ENCODE data around the gene GTPBP1.

The GTPBP1 gene

DNA sequence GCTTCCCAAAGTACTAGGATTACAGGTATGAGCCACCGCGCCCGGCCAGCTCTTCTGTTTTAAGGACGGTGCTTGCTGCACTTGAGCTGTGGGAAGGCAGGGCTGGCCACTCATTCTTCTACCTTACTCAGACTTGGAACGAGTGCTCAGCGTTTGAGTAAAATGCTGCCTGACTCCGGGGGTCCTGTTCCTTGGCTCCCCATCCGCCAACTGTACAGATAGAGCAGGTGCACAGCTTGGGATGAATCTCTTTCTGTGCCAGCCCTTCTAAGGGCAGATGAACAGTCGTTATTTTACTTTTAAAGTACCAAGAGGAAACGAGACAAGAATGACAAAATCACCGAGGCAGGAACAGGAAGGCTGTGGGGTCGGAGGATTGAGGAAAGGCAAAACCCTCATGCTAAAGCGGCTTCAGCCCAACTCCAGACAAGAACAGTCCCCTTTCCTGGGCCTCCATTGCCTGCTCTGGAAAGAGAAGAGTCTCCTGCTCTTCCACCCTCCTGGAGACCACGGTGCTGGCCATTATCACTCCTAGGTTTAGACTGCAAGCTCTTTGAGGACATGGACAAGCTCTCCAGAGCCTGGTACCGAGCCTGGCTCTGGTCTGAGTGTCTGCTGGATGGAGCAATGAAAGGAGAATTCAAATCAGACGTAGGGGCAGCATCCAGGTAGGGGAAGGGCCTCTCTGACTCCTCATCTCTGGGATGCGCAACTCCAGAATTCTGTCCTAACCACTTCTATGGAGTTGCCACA is 51.1 kb downstream of the GTPBP1 start:
- DNase-seq (ENCODE audit: low read depth, low spot score) = no peak

DNA sequence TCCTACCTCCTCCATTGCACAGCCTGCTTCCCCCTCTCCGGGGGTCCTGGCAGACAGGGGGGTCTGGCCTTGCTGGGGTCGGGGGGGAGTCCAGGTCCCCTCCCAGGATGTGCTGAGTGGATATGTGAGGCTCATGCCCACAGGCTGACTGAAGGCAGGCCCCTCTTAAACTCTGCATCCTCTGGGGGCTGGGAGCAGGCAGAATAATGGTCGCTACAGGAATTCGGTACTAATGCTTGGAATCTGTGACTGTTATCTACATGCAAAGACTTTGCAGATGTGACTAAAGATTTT is 51.7 kb downstream of the GTPBP1 start:
- DNase-seq (ENCODE audit: low read depth, low spot score) = no peak

DNA sequence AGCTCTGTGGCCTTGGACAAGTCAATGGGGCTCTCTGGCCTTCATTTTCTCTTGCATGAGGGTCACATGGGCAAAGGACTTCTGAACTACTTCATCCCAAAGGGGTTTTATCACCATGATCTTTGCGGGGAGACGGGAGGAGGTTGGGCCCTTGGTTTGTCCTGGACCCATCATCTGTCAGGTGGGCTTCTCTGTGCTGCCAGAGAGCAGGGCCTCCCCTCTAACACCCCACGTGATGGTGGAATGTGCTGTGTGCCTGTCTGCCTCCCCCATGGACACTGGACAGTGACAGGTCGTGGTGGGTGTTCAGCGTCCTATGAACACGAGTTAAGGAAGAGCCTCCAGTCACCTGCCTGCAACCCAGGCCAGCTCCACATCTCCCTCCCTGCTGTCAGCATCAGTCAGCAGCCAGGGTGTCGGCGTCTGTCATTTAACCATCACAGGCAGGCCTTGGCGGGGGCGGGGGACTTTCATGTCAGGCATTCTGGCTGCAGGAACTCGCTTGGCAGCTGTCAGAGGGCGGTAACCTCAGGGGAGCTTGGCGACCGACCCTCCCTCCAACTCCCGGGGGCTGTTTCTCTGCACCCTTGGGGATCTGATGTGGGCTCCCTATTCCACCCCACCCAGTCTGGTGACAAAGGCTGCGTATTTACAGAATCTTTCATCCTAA is 52.7 kb downstream of the GTPBP1 start:
- no peak for DNase-seq (ENCODE audit: low read depth, low spot score)

DNA sequence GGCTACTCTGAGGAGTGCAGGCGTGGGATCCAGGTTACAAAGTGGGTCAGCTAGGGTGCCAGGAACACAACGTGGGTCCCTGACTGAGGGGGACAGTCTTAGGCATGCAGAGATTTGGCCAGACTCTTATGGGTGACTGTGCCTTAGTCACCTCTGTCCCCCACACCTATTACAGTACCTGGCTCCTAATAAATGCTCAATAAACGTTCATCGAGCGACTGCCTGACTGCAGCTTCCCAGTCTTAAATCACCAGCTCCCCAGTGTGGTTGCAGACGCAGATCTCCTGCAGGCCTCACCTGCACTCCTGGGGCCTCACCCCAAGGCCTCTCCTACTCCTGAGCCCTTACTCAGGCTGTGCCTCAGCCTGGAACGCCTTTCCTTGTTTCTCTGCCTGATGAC is 53.3 kb downstream of the GTPBP1 start:
- no peak for DNase-seq (ENCODE audit: low read depth, low spot score)

DNA sequence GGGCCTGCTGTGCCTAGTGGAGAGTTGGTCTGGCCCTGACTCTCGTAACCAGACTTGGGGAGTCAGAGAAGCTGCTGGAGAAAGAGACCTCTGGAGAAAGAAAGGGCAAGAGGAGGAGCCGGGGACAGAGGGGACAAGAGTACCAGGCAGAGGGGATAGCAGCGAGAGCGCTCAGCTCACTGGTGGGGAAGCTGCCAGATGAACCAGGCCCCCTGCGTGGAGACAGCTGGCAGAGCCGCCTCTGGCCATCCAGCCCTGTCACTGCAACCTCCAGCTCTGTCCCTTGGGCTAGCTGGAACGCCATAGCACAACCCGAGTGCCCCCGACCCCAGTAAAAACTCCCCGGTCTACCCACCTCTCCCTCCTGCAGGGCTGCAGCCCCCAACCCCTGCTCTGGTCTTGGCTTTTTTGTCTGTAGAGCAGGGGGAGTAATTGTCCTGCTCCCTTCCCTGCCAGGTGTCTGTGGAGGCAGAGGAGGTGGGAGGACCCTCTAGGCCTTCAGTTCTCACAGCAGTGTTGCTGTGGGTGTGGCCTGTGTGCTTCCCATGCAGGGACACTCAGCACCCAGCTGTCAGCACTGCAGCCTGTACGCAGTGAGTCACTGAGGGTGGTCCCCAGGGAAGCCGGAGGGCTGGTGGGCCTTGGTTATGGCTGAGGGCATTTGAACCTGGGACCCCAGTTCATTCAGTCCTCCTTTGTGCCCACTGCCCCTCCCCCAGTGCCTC is 54.9 kb downstream of the GTPBP1 start:
- DNase-seq (ENCODE audit: low read depth, low spot score) = no peak

DNA sequence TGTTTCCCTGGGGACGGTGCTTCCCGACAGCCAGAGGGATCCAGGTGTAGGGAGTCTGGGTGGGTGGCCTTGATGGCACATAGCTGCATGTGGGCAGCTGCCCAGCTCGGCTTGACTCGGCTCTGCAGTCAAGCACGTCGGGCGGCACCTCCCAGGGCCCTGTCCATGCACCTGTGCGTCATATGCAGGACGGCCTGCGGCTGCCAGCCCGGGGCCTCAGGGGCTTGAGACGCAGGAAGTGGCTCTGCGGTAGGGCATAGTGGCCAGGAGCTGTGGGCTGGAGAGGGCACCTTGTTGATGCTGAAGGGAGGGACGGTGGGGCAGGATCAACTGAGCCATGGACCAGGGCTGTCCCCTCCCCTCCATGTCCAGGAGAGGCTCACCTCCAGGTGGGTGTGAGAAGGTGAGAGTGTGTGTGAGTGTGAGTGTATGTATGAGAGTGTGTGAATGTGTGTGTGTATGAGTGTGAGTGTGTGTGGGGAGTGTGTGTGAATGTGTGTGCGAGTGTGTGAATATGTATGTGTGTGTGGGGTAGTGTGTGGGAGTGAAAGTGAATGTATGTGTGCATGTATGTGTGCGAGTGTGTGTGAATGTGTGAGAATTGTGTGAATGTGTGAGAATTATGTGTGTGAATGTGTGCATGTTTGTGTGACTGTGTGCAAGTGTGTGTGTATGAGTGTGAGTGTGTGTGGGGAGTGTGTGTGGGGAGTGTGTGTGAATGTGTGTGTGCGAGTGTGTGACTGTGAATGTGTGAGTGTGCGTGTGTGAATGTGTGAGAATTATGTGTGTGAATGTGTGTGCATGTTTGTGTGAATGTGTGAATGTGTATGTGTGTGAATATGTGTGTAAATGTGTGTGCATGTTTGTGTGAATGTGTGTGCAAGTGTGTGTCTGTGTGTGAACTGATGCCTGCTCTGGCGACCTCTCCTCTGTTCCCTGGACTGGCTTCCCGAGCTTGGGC is 55.7 kb downstream of the GTPBP1 start:
- DNase-seq (ENCODE audit: low read depth, low spot score) = no peak

DNA sequence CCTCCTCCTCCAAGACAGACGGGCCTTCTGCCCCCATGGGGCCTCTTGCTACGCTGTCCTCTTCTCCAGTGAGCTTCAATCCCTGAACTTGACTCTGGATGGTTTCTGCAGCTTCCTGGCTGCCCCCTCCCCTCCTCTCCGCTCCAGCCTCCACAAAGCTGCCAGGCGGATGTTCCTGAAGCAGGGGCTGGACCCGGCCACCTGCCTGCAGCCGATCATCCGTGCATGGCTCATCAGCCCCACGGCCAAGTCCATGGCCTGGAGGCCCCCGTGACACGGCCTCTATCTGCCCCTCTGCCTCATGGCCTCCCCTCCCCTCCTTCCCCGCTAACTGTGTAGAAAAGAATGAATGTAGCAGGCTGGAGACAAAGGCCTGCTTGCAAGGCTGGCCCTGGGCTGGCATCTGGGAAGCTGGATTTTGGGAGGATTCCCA is 56.8 kb downstream of the GTPBP1 start:
- no peak for DNase-seq (ENCODE audit: low read depth, low spot score)

DNA sequence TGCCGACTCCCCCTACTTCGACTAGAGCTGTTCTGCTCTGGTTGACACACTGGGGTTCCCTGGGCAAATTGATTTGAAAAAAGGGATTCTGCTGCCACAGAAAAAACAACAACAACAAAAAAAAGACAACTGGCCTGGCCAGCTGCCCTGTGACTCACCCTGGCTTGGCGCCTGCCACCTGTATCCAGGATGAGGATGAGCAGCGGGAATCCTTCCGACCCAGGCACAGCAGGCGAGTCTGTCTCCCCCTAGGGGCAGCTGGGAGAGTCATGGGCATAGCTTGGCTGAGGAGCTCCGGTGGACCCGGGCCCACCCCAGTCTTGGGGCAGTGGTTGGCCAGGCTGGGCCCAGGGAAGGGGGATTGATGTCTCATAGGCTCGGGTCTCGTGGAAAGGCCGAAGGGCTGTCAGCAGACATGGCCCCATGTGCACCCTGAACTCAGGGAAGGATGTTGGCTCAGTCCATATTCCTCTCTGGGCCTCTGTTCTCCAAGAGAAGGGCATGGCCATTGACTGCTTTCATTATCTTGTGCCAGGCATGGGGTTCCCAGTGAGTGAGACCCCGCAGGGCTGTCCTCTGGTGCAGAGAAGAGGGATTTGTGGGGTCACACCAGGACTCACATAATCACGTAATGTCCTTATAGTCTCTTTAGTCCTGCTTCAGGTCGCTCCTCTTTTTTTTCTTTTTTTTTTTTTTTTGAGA is 60.5 kb downstream of the GTPBP1 start:
- DNase-seq (ENCODE audit: low read depth, low spot score) = no peak

DNA sequence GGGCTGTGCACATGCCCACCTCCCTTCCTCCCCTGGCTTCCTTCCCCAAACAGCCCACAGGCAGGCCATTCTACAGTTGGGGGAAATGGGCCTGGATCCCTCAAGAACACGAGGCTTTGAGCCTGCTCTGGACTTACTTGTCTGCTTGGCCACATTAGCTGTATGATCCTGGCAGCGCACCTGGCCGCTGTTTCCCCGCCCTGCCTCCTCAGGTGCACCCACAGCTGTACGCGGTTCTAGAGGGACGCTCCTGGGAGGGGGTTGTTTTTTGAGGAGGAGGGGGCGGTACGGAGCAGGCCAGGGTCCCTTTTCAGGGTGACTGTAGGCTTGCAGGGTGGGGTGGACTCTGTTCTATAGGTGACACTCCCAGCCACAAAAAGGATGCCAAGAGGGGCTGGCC is 61.6 kb downstream of the GTPBP1 start:
- DNase-seq (ENCODE audit: low read depth, low spot score) = no peak

DNA sequence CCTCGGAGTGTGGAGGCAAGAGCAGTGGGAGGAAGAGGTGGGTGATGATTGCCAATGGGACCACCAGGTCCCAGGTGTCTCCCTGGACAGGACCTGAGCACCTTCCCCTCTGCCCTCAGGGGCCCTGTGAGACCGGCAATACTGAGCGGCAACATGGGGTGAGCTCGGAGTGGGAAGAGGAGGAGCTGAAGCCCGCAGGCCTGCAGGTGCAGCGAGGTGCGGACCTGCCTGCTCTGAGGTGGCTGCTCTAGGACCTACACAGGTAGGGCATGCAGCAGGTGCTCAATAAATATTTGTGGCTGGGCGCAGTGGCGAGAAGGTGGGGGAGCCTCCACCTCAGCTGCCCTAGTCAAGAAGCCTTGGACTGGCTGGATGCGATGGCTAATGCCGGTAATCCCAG is 62.3 kb downstream of the GTPBP1 start:
- DNase-seq (ENCODE audit: low read depth, low spot score) = no peak

DNA sequence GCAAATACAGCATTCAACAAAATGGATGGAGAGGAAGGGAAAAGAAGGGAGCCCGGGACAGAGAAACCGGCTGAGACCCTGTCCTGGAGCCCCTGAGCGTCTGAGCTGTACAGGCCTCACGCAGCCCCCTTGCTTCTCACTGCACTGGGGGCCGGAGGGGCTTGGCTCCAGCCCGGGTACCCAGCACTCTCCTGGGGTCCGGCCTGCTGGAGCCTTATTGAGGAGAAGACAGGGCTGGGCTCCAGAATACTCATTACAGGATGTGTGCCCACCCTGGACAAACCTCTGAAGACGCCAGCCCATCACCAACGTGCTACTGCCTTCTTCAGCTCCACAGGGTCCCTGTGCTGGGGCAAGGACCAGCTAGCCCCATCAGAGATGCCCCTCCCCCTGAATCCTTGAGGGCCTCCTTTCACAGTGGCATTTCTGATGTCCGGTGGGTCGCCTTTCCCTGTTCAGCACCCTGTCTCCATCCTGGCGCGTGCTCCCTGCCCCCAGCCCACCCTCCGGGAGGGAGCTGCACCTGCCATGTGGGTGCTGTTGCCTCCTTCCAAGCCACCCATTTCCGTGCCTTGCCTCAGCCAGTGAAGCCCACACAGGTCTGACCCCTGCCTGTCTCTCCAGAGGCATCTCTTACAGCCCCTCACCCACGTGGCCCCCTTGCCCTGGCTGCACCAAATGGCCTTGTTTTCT is 64.7 kb downstream of the GTPBP1 start:
- DNase-seq (ENCODE audit: low read depth, low spot score) = no peak

DNA sequence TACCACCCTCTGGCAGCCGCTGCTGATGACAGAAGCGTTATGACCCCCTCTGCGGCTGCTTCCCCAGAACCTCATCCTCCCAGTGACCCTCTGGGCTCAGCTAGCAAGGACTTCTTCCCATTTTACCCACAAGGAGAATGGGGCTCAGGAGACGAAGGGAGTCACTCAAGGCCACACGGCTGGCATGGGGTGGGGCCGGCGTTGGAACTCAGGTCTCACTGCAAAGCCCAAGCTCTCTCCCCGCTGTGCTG is 66.8 kb downstream of the GTPBP1 start:
- DNase-seq (ENCODE audit: low read depth, low spot score) = no peak

DNA sequence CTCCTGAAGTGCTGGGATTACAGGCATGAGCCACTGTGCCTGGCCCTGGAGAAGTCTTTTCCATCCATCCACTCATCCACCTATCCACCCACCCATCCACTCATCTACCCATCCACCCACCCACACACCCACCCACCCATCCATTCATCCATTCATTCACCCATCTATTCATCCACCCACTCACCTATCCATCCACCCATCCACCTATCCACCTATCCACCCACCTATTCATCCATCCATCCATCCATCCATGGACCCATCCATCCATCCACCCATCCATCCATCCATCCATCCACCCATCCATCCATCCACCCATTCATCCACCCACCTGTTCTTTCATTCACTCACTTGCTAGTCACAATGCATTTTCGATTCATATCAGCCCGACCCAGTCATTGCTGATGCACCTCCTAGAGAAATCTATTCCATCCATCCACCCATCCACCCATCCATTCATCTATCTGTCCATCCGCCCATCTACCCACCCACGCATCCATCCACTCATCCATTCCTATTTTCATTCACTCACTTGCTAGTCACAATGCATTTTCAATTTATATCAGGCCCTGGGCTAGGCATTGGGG is 67.7 kb downstream of the GTPBP1 start:
- no peak for DNase-seq (ENCODE audit: low read depth, low spot score)

DNA sequence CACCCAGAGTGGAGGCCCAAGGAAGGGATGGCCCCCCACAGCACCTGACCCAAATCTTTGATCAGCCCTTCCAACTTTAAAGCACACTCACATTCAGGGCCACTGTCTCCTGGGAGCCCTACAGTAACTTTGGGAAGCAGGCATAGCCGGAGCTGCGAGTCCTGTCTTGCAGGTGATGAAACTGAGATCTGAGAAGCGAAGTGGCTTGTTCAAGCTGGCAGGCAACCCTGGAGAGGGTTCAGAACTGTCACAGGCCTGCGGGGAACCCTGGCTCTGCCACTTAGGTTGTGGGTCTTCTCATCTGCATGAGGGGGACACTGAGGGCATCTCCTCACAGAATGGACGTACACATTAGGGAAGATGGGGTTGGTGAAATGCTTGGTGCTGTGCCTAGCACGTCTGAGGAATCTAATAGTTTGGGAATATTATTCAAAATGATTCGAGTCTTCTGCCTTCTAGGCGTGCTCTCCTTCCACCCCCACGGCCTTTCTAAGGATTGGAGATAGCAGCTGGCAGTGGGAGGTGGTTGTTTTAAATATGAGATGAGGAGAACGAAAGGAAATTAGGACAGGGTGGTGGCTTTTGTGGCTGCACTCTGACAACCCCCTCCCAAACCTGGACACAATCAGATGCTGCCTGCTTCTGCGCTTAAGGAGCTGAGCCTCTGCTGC is 68.9 kb downstream of the GTPBP1 start:
- no peak for DNase-seq (ENCODE audit: low read depth, low spot score)

DNA sequence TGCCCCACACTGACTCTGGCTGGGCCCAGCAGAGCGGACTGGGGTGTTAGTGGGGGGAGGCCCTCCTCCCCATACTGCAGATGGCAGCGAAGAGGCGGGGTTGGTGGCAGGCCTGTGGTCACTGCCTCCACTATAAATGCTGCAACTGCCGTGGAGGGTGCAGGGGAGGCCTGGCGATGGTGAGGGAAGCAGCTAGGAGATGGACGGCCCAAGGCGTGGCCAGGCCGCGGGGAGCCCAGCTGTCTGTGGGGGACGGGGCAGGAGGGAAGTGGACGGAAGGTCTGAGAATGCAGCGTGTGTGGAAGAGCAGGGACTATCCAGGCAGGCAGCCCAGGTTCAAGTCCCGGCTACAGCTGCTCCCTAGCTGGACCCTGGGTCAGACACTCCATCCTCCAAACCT is 69.9 kb downstream of the GTPBP1 start:
- no peak for DNase-seq (ENCODE audit: low read depth, low spot score)

DNA sequence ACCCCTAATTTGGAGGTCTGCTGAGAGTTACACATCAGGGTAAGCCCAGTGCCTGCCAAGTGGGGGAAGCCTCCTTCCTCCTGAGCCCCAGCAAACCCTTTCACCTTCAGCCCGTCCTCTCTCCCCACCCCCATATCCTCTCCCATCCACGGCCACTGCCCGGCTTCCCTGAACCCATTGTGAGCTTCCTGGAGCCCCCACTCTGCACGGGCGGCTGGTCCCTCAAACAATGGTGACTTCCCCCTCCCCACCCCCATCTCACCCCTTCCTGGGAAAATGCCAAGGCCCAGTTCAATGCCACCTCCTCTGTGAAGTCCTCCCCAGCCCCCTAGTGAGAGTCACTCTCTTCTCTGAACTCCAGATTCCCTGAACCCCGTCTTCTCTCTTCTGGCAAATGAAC is 70.3 kb downstream of the GTPBP1 start:
- DNase-seq (ENCODE audit: low read depth, low spot score) = no peak

DNA sequence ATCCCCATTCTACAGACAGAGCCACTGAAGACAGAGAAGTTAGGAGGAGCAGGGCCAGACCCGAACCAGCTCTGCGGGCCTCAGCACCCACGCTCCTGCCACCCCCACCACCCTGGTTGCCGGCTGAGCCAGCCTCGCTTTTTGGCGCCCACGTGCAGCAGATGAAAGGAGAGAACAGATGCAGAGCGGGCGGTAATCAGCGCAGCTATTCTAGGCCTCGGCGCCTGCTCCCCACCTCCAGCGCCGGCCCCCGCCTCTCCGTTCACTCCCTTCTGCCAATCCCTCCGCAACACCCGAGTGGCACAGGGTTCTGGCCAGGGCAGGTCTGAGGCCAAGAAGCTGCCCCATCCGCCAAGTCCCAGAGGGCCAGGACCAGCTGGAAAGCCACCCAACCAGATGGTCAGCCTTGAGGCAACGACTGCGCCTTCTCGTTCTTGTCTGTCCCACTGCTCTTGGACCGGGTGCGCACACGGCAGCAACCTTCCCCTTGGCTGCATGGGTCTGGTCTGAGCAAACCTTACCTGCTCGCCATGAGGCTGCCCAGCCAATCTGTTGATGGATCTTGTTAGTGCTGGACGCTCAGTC is 71.4 kb downstream of the GTPBP1 start:
- no peak for DNase-seq (ENCODE audit: low read depth, low spot score)

DNA sequence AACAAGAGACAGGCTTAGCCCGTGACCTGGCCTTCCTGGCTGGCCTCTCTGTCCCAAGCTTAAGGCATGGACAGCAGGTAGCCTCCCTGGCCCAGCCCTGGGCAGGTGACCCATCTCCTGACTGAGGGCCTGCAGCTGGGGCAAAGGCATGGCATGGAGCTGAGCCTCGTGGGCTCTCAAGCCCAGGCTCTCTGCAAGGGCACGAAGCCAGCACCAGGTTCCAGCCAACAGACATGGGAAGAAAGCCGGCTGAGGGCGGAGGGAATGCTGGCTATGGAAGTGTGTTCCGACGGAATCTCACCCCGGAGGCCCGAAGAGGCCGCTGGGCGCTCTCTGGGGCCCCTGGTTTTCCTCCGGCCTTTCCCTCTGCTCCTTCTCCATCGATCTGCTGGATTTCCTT is 75.3 kb downstream of the GTPBP1 start:
- no peak for DNase-seq (ENCODE audit: low read depth, low spot score)

DNA sequence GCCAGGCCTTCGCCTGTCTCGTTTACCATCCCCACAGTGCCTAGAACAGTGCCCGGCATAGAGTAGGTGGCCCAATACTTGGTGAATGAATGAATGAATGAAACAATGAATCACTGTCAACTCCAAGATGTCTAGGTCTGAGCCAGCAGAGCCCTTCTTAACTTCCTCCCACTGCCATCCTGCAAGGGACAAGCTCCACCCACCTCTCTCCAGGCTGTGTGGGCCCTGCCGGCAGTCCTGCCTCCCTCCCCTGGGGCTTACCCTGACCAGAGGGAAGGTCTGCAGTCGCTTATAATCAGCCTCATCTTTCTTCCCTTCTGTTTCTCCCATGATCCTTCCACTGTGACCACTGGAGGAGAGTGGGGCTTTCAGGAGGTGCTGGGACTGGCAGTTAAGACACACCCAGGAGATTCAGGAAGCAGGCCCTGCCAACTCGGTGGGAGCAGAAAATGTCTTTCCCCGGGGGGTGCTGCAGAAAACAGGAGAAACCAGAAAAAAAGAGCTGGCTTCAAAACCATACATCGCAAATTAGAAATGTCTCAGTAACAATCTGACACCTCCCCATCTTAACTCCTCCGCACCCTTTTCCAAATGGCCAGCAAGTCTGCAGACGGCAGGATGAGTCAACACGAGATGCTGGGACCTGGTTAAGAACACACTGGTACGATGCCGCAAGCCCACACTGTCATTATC is 76.8 kb downstream of the GTPBP1 start:
- no peak for DNase-seq (ENCODE audit: low read depth, low spot score)

Measured in iPS DF 19.7 (cell line).